Activated naive CD4-positive, alpha-beta T cell treated with anti-CD3 and anti-CD28 coated beads, Interleukin-2, amount 10 ng/mL, durations not matched to agents 7 days and 5 days (primary cell): ENCODE results near the gene SLC27A1.

Experiments
- CTCF ChIA-PET: fragments of 350-600 bp; sonication (Branson Sonifier 250); formaldehyde crosslinking; loops from one replicate; lab custom pipeline; 2021; ENCODE audit warnings: antibody characterized with exemption; lab: Charles Lee
- DNase-seq: peaks from one replicate; pipeline ENCODE4 v3.0.0-alpha.2; 2020
- H3K27ac Mint-ChIP-seq: one replicate; pipeline ENCODE4 v1.8.0; 2021; ENCODE audit warnings: mild to moderate bottlenecking, moderate library complexity, mixed read lengths
- H3K27me3 Mint-ChIP-seq: one replicate; pipeline ENCODE4 v1.8.0; 2021; ENCODE audit warnings: mild to moderate bottlenecking, mixed read lengths
- H3K36me3 Mint-ChIP-seq: one replicate; pipeline ENCODE4 v1.8.0; 2021; ENCODE audit warnings: mixed read lengths
- H3K4me1 Mint-ChIP-seq: one replicate; pipeline ENCODE4 v1.8.0; 2021; ENCODE audit warnings: mixed read lengths
- H3K4me3 Mint-ChIP-seq: one replicate; pipeline ENCODE4 v1.8.0; 2021; ENCODE audit warnings: mild to moderate bottlenecking, moderate library complexity, mixed read lengths
- H3K9me3 Mint-ChIP-seq: one replicate; pipeline ENCODE4 v1.8.0; 2021; ENCODE audit warnings: mixed read lengths

The SLC27A1 gene

DNA sequence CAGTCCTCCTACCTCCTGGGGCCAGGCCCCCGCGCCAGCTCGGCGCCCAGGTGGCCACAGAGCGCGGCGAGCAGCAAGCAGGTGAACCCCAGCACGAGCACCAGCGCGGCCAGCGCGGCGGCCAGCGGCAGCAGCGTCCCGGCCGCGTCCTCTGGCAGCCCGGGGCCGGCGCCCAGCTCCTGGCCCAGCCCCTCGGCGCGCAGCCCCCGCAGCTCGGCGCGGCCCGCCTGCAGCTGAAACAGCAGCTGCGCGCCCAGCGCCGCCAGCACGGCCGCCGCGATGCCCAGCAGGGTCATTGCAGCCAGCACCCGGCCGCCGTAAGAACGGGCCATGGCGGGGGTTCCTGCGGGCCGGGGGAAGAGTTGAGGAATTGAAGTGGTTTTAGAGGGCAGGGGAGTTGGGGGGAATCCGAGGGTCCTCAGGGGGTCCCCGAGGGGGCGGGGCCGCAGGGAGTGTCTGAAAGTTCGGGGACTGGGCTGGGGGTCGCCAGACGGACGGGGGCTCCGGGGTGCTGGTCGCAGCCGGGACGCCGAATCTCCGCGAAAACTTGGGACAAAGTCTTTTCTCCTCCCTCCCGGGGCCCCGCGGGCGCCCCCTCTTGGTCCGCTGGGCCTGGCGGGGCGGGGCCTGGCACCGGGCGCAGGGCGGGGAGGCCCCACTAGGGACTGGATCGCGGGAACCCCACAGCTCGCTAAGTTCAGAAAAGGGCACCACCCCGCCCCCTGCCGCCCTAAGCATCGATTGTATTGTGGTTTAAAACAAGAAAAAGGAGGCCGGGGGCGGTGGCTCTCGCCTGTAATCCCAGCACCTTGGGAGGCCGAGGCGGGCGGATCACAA lies 22.0 kb upstream of the SLC27A1 start, which contains the start of gene TMEM221:
TSS of gene TMEM221 (minus strand) at position 538 of the 837 bp plus-strand sequence. CDS start at position 332, 206 bp downstream.
- H3K27ac Mint-ChIP-seq, result no peak within 1 kb of the TSS
- no peaks in the 10 kb centered on the region for H3K9me3 Mint-ChIP-seq
- H3K4me3 Mint-ChIP-seq, result peak within 1 kb of the TSS; percentile 37
- peaks cover 24% of the 10 kb centered on the region for H3K27me3 Mint-ChIP-seq
- DNase-seq, result peak; percentile 70
- CTCF ChIA-PET, result interaction anchor here (0.5 to 1.5 kb wide), 5 partner anchors 7 to 42 kb away, joined by 3 to 5 read pairs (median 3); no protein-coding TSS in a partner anchor
- no peaks in the 10 kb centered on the region for H3K36me3 Mint-ChIP-seq
- H3K4me1 Mint-ChIP-seq, result peaks cover 19% of the 10 kb centered on the region

DNA sequence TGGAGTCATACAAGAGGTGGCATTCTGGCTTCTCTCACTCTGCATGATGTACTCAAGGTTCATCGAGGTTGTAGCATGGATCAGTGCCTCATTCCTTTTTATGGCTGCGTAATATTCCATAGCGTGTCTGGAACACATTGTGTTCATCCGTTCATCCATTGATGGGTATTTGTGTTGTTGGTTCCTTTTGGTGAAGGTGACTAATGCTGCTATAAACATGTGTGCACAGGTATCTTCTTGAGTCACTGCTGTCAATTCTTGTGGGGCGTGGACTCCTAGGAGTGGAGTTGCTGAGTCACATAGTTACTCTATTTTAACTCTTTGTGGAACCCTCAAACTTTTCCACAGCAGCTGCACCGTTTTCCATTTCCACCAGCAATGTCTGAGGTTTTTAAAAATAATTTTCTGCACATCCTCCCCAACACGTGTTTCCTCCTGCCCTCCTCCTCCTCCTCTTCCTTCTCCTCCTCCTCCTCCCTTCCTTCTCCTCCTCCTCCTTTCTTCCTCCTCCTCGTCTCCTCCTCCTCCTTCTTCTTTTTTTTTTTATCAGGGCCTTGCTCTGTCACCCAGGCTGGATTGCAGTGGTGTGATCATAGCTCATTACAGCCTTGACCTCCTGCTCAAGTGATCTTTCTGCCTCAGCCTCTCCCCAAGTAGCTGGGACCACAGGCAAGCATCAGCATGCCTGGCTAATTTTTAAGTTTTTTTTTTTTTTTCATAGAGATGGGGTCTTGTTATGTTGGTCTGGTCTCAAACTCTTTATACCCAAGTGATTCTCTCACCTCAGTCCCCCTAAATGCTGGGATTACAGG lies 19.9 kb upstream of the SLC27A1 start:
- Mint-ChIP-seq H3K9me3 (no peaks in the 10 kb centered on the region), H3K27me3 (peaks cover 45% of the 10 kb centered on the region), H3K36me3 (no peaks in the 10 kb centered on the region), H3K4me3 (no peak overlapping the region), H3K27ac (peak overlapping the region; percentile 26), H3K4me1 (peaks cover 24% of the 10 kb centered on the region)
- DNase-seq, result peak; percentile 47
- CTCF ChIA-PET, result interaction anchor here (0.7 to 0.9 kb wide), 2 partner anchors 15 to 125 kb away, joined by 5 read pairs; no protein-coding TSS in a partner anchor

DNA sequence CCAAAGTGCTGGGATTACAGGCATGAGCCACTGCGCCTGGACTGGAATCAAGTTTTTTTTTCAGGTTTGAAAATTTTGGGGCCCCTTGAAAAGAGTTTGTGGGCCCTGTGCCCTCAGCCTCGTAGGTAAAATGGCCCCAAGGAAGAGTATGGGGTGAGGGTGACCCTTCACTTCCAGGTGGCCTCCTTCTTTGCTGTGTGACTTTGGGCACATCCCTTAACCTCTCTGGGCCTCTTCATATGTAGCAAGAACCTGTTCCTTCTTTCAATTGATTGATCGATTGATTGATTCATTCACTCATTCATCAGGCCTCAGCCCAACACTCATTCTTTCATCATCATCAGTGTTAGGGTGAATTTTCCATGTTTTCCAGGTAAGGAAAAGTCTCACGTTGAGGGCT lies 18.5 kb upstream of the SLC27A1 start:
- H3K4me3 Mint-ChIP-seq, result no peak overlapping the region
- H3K4me1 Mint-ChIP-seq, result peaks cover 24% of the 10 kb centered on the region
- CTCF ChIA-PET, result interaction anchor here (0.9 kb wide), 1 partner anchor 13 kb away, joined by 5 read pairs; no protein-coding TSS in a partner anchor
- DNase-seq, result no peak
- peaks cover 58% of the 10 kb centered on the region for H3K27me3 Mint-ChIP-seq
- H3K9me3 Mint-ChIP-seq, result no peaks in the 10 kb centered on the region
- H3K36me3 Mint-ChIP-seq, result no peaks in the 10 kb centered on the region
- H3K27ac Mint-ChIP-seq, result no peak overlapping the region

DNA sequence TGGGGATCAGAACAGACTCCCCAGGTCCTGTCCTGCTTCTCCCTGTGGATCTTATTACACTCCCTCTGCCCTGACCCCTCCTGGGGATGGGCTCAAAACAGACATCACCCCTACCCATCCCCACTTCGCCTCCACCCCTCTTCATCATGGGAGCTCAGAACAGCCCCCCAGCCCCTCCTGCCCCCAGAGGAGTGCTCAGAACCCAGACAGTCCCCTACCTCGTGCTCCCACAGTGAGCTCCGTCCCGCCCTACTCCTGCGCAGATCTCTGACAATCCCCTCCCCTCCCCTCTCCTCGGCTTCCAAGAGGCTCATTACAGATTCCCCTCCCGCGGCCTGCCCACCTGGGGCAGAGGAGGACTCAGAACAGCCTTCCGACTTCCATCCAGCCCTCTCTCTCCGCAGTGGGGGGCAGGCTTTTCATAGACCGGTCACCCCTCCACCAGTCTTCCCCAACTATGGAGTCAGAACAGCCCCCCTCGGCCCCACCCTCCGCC lies 15.7 kb upstream of the SLC27A1 start:
- no peaks in the 10 kb centered on the region for H3K9me3 Mint-ChIP-seq
- peaks cover 80% of the 10 kb centered on the region for H3K27me3 Mint-ChIP-seq
- no peak for DNase-seq
- H3K27ac Mint-ChIP-seq, result no peak overlapping the region
- H3K4me3 Mint-ChIP-seq, result no peak overlapping the region
- CTCF ChIA-PET, result interaction anchor here (0.9 to 1.3 kb wide), 3 partner anchors 11 to 119 kb away, joined by 3 to 10 read pairs (median 4); no protein-coding TSS in a partner anchor
- H3K4me1 Mint-ChIP-seq, result peaks cover 24% of the 10 kb centered on the region
- no peaks in the 10 kb centered on the region for H3K36me3 Mint-ChIP-seq

DNA sequence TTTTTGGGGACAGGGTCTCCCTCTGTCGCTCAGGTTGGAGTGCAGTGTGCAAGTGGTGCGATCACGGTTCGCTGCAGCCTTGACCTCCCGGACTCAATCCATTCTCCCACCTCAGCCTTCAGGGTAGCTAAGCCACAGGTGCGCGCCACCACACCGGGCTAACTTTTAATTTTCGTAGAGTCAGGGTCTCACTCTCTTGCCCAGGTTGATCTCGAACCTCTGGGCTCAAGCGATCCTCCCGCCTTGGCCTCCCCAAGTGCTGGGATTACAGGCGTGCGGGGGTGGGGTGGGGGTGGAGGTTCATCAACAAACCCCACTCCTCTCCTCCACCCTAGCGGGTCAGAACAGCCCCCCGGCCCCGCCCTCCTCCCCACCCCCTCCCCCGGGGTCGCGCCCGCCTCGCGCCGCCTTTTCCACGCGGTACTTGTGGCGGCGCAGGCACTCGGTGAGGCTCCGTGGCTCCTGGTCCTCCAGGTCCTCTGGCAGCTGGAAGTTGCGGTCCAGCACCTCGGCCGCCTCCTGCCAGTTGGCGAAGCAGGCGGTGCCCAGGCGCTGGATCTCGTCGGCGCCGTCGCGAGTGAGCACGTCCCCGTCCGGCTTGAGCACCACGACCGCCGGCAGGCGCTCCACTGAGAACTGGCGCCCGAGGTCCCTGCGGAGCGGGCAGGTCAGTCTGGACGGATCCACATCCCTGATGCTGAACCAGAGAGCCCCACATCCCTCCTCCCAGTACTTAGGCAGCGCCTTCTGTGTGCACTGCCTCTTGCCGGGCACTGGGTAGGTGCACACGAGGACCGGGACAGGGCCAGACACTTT lies 14.8 kb upstream of the SLC27A1 start:
- Mint-ChIP-seq H3K9me3 (no peaks in the 10 kb centered on the region), H3K27me3 (peaks cover 80% of the 10 kb centered on the region), H3K36me3 (no peaks in the 10 kb centered on the region), H3K4me1 (peaks cover 16% of the 10 kb centered on the region), H3K27ac (no peak overlapping the region), H3K4me3 (no peak overlapping the region)
- CTCF ChIA-PET, result interaction anchor here (0.7 to 1.3 kb wide), 3 partner anchors 10 to 118 kb away, joined by 3 to 10 read pairs (median 4); no protein-coding TSS in a partner anchor
- no peak for DNase-seq

DNA sequence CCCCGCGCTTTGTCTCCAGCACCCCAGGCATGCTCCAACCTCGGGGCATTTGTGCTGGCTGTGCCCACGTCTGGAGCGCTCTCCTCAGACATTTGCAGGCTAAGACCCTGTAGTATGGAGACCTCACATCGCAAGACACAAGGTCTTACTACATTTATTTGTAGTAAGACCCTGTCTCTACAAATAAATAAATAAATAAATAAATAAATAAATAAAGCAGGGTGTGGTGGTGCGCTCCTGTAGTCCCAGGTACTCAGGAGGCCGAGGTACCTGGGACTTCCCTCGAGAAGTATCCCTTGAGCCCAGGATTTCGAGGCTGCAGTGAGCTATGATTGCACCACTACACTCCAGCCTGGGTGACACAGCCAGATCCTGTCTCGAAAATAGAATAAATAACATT lies 14.2 kb upstream of the SLC27A1 start:
- Mint-ChIP-seq H3K27me3 (peaks cover 80% of the 10 kb centered on the region), H3K27ac (no peak overlapping the region), H3K9me3 (no peaks in the 10 kb centered on the region), H3K4me1 (peaks cover 10% of the 10 kb centered on the region), H3K36me3 (no peaks in the 10 kb centered on the region), H3K4me3 (no peak overlapping the region)
- CTCF ChIA-PET, result no interaction called here
- no peak for DNase-seq

DNA sequence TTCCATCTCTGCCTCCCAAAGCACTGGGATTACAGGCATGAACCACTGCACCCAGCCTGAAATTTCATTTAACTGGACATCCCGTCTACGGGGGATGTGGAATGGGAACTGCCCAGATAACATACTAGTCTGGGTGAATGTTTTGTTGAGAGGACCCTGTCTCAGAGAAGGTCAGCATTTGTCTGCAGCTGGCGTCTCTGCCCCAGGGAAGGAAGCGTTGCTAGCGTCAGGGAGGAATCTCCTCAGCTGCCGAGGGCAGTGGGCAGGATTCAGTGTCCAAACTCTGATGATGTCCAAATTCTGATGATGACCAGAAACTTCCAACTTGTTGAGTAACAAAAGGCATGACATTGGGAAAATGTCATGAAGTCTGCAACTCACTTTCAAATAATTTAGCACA lies 12.7 kb upstream of the SLC27A1 start:
- Mint-ChIP-seq H3K4me1 (peaks cover 6% of the 10 kb centered on the region), H3K4me3 (no peak overlapping the region)

DNA sequence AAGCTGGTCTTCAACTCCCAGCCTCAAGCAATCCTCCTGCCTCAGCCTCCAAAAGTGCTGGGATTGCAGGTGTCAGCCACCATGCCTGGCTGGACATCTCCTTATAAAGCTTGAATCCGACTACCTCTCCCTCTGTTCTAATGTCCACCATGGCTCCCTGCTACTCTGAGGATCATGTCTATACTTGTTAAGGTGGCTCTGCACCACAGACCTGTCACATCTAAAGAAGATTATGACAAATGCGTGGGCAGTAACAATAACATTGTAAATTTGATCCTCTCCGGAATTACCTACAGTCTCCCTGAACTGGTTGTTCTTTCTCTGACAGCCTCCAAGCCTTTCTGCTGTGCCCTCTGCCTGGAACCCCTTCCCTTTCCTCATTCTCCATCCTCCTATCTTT lies 11.4 kb upstream of the SLC27A1 start:
- Mint-ChIP-seq H3K27me3 (peaks cover 84% of the 10 kb centered on the region), H3K4me1 (peaks cover 2% of the 10 kb centered on the region), H3K9me3 (no peaks in the 10 kb centered on the region), H3K27ac (no peak overlapping the region), H3K4me3 (no peak overlapping the region), H3K36me3 (no peaks in the 10 kb centered on the region)
- CTCF ChIA-PET, result interaction anchor here (1.0 kb wide), 1 partner anchor 38 kb away, joined by 3 read pairs; no protein-coding TSS in a partner anchor
- DNase-seq, result no peak

More for the DNA sequence above, 12.7 kb upstream of the SLC27A1 start:
- peaks cover 84% of the 10 kb centered on the region for H3K27me3 Mint-ChIP-seq
- CTCF ChIA-PET, result no interaction called here
- no peaks in the 10 kb centered on the region for H3K9me3 Mint-ChIP-seq
- no peak for DNase-seq
- no peak overlapping the region for H3K27ac Mint-ChIP-seq
- H3K36me3 Mint-ChIP-seq, result no peaks in the 10 kb centered on the region

DNA sequence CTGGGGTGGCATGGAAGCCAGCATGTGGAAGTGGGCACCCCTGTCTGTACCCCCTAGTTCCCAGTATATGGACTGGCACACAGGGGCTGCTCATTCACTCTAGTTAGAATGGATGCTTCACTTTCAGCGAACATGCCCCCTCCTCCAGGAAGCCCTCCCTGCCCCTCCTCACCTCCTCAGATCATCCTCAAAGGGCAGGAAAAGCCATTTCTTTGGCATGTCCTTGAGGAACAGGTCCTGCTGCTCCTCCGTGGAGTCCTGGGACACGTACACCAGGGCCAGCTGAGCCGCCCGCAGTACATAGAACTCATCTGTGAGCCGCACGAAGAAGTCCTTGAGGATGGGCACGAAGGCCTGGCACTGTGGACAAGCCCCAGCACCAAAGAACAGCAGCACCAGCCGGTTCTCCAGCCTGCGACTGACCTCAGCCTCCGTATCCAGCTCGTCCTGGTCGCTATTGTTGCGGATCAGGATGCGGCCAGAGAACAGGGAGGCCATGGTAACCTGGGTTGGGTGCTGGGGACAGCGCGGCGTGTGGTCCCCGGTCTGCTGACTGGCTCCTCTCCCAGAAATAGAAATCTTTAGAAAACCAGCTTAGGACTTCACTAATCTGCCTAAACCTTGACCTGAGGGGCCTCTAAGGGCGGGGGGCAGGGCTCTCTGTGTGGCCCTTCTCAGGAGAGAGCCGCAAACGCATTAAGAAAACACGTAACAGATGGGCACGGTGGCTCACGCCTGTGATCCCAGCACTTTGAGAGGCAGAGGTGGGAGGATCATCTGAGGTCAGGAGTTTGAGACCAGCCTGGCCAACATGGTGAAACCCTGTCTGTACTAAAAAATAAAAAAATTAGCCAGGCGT lies 9.7 kb upstream of the SLC27A1 start, which contains the start of gene NXNL1:
TSS of gene NXNL1 (minus strand) at position 555 of the 859 bp plus-strand sequence. CDS start at position 498, 57 bp downstream.
- Mint-ChIP-seq H3K27me3 (peaks cover 83% of the 10 kb centered on the region), H3K4me3 (no peak within 1 kb of the TSS), H3K36me3 (no peaks in the 10 kb centered on the region), H3K9me3 (no peaks in the 10 kb centered on the region), H3K27ac (no peak within 1 kb of the TSS), H3K4me1 (no peaks in the 10 kb centered on the region)
- CTCF ChIA-PET, result no interaction called here
- DNase-seq, result no peak

DNA sequence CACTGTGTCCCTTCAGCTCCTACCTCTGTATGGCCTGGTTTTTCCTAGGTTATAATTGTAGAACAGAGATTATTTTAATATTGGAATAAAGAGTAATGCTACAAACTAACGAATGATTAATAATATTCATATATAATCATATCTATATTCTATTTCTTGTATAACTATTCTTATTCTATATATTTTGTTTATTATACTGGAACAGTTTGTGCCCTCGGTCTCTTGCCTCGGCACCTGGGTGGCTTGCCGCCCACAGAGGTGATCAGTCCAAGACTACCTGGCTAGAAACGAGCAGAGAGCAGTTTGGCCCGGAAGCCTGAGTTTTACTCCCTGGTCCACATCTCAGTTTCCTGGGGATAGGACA lies 3.9 kb upstream of the SLC27A1 start:
- Mint-ChIP-seq H3K36me3 (no peaks in the 10 kb centered on the region), H3K9me3 (no peaks in the 10 kb centered on the region), H3K27me3 (peaks cover 76% of the 10 kb centered on the region), H3K4me1 (peaks cover 33% of the 10 kb centered on the region), H3K4me3 (no peak overlapping the region), H3K27ac (no peak overlapping the region)
- CTCF ChIA-PET, result interaction anchor here (1.0 to 3.7 kb wide), 13 partner anchors 12 to 206 kb away, joined by 3 to 19 read pairs (median 5); partner anchors contain the start of gene BST2
- no peak for DNase-seq

DNA sequence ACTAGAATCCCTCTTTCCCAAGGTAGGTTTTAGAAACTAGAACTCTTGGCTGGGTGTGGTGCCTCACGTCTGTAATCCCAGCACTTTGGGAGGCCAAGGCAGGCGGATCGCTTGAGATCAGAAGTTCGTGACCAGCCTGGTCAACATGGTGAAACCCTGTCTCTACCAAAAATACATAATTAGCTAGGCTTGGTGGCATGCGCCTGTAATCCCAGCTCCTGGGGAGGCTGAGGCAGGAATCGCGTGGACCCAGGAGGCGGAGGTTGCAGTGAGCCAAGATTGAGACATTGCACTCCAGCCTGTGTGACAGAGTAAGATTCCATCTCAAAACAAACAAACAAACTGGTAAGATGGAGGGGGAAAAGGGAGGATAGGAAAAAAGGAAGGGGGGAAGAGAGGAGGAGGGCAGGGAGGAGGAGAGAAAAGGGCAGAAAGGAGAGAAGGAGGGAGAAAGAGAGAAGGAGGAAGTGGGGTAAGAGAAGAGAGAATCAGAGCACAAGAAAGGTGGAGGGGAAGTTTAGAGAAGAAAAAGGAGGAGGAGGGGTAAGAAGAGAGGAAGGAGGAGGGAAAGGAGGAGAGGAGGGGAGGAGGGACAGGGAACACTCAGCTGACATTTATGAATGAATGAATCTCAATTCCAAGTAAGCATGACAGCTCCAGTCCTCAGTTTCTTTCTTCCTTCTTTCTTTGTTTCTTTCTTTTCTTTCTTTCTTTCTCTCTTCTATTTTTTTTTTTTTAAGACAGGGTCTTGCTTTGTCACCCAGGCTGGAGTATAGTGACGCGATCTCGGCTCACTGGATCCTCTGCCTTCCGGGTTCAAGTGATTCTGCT lies 2.6 kb upstream of the SLC27A1 start:
- Mint-ChIP-seq H3K4me1 (peaks cover 37% of the 10 kb centered on the region), H3K27ac (peak overlapping the region; percentile 1), H3K4me3 (no peak overlapping the region), H3K9me3 (no peaks in the 10 kb centered on the region), H3K36me3 (no peaks in the 10 kb centered on the region), H3K27me3 (peaks cover 78% of the 10 kb centered on the region)
- CTCF ChIA-PET, result interaction anchor here (0.6 to 3.7 kb wide), 5 partner anchors 10 to 74 kb away, joined by 3 to 19 read pairs (median 3); partner anchors contain the start of gene BST2
- DNase-seq, result no peak
